ENCODE results near the gene GALNTL6. TPM values are rescaled to one million over a fixed set of nuclear protein-coding genes. Genes with fewer than 3 reads are reported as not detected.

Gene GALNTL6
- total and polyA plus RNA-seq, 9 of the 15 experiments (the other 6 are each of a cell fraction or from before 2014, with no cell fraction given) = 0.18 to 0.50 (median 0.29) TPM

DNA sequence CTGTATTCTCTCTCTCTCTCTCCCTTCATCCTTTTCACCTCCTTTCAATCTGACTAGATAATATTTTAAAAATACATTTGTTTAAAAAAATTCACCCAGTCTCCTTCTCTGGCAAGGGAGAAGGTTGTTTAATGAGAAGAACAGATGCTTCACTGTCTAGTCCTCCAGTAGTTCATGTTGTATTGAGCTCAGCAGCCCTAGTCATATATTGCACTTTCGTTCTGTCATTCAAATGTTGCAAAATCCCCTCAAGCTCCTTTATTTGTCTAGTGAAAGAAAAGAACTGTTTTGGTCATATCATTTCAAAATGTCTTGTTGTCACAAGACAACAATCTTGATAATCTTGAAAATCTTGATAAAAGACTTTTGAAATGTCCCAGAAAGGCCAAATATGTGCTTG, 248.0 kb downstream of the GALNTL6 start:
- H3K4me3 ChIP-seq = no peak overlapping the region

More for the DNA sequence above, 248.0 kb downstream of the GALNTL6 start:
- H3K36me3 ChIP-seq (ENCODE audit: control insufficient read depth, insufficient read depth, low read length) = no peaks in the 10 kb centered on the region
- intact Hi-C loops (cut with micrococcal nuclease) (no loop called here), in situ Hi-C loops (cut with MboI) (no loop called here)
- ChIA-PET CTCF (ENCODE audit: low intra/inter-chr PET ratio) (no interaction called here), POLR2A (no interaction called here)
- H3K9ac ChIP-seq (ENCODE audit: insufficient read depth in 1 of 2, low read depth in 2 of 2, low read length in 2 of 2) = no peak overlapping the region
- DNase-seq (ENCODE audit: extremely low read depth in 1 of 4, low spot score in 3 of 4) = no peak
- H2AFZ ChIP-seq (ENCODE audit: low read depth, low read length) = no peak overlapping the region
- H4K20me1 ChIP-seq (replicated peaks; ENCODE audit: control insufficient read depth, insufficient read depth, low read length) = no peaks in the 10 kb centered on the region
- H3K27me3 ChIP-seq (ENCODE audit: control insufficient read depth in 2 of 2, insufficient read depth in 2 of 2, low read length in 2 of 2) = no peaks in the 10 kb centered on the region
- no TSS peak for BruUV-seq (replicated peaks)
- no peak overlapping the region for H3K27ac ChIP-seq (ENCODE audit: extremely low read depth, low read depth, low read length)
- H3K4me1 ChIP-seq (replicated peaks in 1 of 2; ENCODE audit: control insufficient read depth in 2 of 2, insufficient read depth in 2 of 2, low read length in 2 of 2) = no peaks in the 10 kb centered on the region
- H3K79me2 ChIP-seq (ENCODE audit: control insufficient read depth, insufficient read depth, low read length) = no peaks in the 10 kb centered on the region
- TF ChIP-seq, protein P1, sequence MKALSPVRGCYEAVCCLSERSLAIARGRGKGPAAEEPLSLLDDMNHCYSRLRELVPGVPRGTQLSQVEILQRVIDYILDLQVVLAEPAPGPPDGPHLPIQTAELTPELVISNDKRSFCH (CRISPR knock-in tag; IDR thresholded peaks at IDR 0.05) = no peak
- TF ChIP-seq, protein P1 (tag; IDR thresholded peaks at IDR 0.05) = no peak
- TF ChIP-seq TGIF2 (CRISPR knock-in tag; IDR thresholded peaks at IDR 0.05) (no peak), CCAR2 (IDR thresholded peaks at IDR 0.05; ENCODE audit: low read depth, low read length) (no peak), HEY1 (CRISPR knock-in tag; IDR thresholded peaks at IDR 0.05; ENCODE audit: borderline replicate concordance) (no peak), SIX5 (IDR thresholded peaks at IDR 0.05; ENCODE audit: borderline replicate concordance in 1 of 2, insufficient read depth in 1 of 2, low read depth in 1 of 2, low read length in 2 of 2) (no peak), SREBF2 (CRISPR knock-in tag; IDR thresholded peaks at IDR 0.05) (no peak), HIVEP1 (CRISPR knock-in tag; IDR thresholded peaks at IDR 0.05) (no peak), ZNF717 (CRISPR knock-in tag; IDR thresholded peaks at IDR 0.05) (no peak)
- TF ChIP-seq, protein P2, sequence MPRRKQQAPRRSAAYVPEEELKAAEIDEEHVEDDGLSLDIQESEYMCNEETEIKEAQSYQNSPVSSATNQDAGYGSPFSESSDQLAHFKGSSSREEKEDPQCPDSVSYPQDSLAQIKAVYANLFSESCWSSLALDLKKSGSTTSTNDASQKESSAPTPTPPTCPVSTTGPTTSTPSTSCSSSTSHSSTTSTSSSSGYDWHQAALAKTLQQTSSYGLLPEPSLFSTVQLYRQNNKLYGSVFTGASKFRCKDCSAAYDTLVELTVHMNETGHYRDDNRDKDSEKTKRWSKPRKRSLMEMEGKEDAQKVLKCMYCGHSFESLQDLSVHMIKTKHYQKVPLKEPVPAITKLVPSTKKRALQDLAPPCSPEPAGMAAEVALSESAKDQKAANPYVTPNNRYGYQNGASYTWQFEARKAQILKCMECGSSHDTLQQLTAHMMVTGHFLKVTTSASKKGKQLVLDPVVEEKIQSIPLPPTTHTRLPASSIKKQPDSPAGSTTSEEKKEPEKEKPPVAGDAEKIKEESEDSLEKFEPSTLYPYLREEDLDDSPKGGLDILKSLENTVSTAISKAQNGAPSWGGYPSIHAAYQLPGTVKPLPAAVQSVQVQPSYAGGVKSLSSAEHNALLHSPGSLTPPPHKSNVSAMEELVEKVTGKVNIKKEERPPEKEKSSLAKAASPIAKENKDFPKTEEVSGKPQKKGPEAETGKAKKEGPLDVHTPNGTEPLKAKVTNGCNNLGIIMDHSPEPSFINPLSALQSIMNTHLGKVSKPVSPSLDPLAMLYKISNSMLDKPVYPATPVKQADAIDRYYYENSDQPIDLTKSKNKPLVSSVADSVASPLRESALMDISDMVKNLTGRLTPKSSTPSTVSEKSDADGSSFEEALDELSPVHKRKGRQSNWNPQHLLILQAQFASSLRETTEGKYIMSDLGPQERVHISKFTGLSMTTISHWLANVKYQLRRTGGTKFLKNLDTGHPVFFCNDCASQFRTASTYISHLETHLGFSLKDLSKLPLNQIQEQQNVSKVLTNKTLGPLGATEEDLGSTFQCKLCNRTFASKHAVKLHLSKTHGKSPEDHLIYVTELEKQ (CRISPR knock-in tag; IDR thresholded peaks at IDR 0.05) = no peak
- TF ChIP-seq, protein P3, sequence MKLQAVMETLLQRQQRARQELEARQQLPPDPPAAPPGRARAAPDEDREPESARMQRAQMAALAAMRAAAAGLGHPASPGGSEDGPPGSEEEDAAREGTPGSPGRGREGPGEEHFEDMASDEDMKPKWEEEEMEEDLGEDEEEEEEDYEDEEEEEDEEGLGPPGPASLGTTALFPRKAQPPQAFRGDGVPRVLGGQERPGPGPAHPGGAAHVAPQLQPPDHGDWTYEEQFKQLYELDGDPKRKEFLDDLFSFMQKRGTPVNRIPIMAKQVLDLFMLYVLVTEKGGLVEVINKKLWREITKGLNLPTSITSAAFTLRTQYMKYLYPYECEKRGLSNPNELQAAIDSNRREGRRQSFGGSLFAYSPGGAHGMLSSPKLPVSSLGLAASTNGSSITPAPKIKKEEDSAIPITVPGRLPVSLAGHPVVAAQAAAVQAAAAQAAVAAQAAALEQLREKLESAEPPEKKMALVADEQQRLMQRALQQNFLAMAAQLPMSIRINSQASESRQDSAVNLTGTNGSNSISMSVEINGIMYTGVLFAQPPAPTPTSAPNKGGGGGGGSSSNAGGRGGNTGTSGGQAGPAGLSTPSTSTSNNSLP (IDR thresholded peaks at IDR 0.05; ENCODE audit: borderline replicate concordance, low read depth, low read length) = no peak
- TF ChIP-seq, protein P4, sequence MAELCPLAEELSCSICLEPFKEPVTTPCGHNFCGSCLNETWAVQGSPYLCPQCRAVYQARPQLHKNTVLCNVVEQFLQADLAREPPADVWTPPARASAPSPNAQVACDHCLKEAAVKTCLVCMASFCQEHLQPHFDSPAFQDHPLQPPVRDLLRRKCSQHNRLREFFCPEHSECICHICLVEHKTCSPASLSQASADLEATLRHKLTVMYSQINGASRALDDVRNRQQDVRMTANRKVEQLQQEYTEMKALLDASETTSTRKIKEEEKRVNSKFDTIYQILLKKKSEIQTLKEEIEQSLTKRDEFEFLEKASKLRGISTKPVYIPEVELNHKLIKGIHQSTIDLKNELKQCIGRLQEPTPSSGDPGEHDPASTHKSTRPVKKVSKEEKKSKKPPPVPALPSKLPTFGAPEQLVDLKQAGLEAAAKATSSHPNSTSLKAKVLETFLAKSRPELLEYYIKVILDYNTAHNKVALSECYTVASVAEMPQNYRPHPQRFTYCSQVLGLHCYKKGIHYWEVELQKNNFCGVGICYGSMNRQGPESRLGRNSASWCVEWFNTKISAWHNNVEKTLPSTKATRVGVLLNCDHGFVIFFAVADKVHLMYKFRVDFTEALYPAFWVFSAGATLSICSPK (IDR thresholded peaks at IDR 0.05; ENCODE audit: borderline replicate concordance) = no peak
- WGBS (ENCODE audit: insufficient coverage, low coverage, missing lambda C conversion rate) = 27% methylated on average over 1 of the region's 1 CpG
- H3K4me2 ChIP-seq (ENCODE audit: insufficient read depth, low read length) = no peak overlapping the region
- no peaks in the 10 kb centered on the region for H3K9me1 ChIP-seq (ENCODE audit: control insufficient read depth, insufficient read depth, low read length)
- H3K9me3 ChIP-seq (replicated peaks; ENCODE audit: control insufficient read depth, insufficient read depth, low read depth, low read length) = no peaks in the 10 kb centered on the region
- ATAC-seq = no peak
- FAIRE-seq = no peak

Data from K562 (cell line).